CD4-positive, alpha-beta T cell (primary cell): Measurements from ENCODE around the gene SMURF2. TPM values are rescaled to one million over a fixed set of nuclear protein-coding genes. Genes with fewer than 3 reads are reported as not detected.
"Not testable (repeated sequence)": the region's sequence is repeated elsewhere in the genome, so short reads cannot be mapped to it uniquely, and the experiment has no call there.

Experiments
- ATAC-seq: fragments of 200-7000 bp; cut with Tn5 transposase; one replicate; pipeline ENCODE4 v1.10.0; 2022; ENCODE audit warnings: mild to moderate bottlenecking; ENCODE audit not compliant: poor library complexity
- CTCF ChIA-PET: fragments of 350-600 bp; sonication (Branson Sonifier 250); formaldehyde crosslinking; loops from one replicate; lab custom pipeline; 2021; ENCODE audit warnings: antibody characterized with exemption, inconsistent platforms; lab: Charles Lee
- POLR2A ChIA-PET: fragments of 350-600 bp; sonication (Branson Sonifier 250); formaldehyde crosslinking; loops from one replicate; lab custom pipeline; 2021; ENCODE audit warnings: antibody characterized with exemption, inconsistent platforms; lab: Charles Lee
- DNase-seq, 14 experiments: peaks; one replicate each; pipeline ENCODE4 v3.0.0-alpha.2; 2013 to 2020; ENCODE audit warnings: mixed read lengths in 2 of 14
- H3K27ac ChIP-seq, 2 donors: one replicate each; pipeline versions ENCODE4 v1.5.1 to v1.7.0; 2013; ENCODE audit warnings: low read length in 2 of 2, low read depth in 1 of 2, mild to moderate bottlenecking in 1 of 2
- H3K27me3 ChIP-seq, 2 experiments: 1 replicate in 1 of 2; 2 replicates in 1 of 2; pipeline versions ENCODE4 v1.6.1 to v1.7.0; 2013; ENCODE audit warnings: low read length in 2 of 2, control low read depth in 1 of 2, mild to moderate bottlenecking in 1 of 2, moderate library complexity in 1 of 2; ENCODE audit not compliant: insufficient read depth in 2 of 2, control insufficient read depth in 1 of 2
- H3K36me3 ChIP-seq: one replicate; pipeline ENCODE4 v1.6.1; 2013; ENCODE audit warnings: low read length, control low read depth; ENCODE audit not compliant: insufficient read depth
- H3K4me1 ChIP-seq: one replicate; pipeline ENCODE4 v1.6.1; 2013; ENCODE audit warnings: low read length, control low read depth; ENCODE audit not compliant: insufficient read depth
- H3K4me3 ChIP-seq: one replicate; pipeline ENCODE4 v1.5.1; 2013; ENCODE audit warnings: mild to moderate bottlenecking, low read length, moderate library complexity
- H3K9me3 ChIP-seq, 2 experiments: 1 replicate in 1 of 2; 2 replicates in 1 of 2; pipeline versions ENCODE4 v1.6.1 to v1.7.0; 2013; ENCODE audit warnings: low read length in 2 of 2, mild to moderate bottlenecking in 2 of 2, control low read depth in 1 of 2, moderate library complexity in 1 of 2; ENCODE audit not compliant: control insufficient read depth in 1 of 2, insufficient read depth in 1 of 2
- H3K27ac Mint-ChIP-seq: one replicate; pipeline ENCODE4 v1.8.0; 2020; ENCODE audit warnings: mixed read lengths
- H3K27me3 Mint-ChIP-seq: one replicate; pipeline ENCODE4 v1.8.0; 2021; ENCODE audit warnings: mixed read lengths
- H3K36me3 Mint-ChIP-seq: one replicate; pipeline ENCODE4 v1.8.0; 2021; ENCODE audit warnings: low read depth, mixed read lengths
- H3K4me1 Mint-ChIP-seq: one replicate; pipeline ENCODE4 v1.8.0; 2021; ENCODE audit warnings: low read depth, mixed read lengths
- H3K4me3 Mint-ChIP-seq: one replicate; pipeline ENCODE4 v1.8.0; 2020; ENCODE audit warnings: mild to moderate bottlenecking, mixed read lengths
- H3K9me3 Mint-ChIP-seq: one replicate; pipeline ENCODE4 v1.8.0; 2020; ENCODE audit warnings: mixed read lengths
- CTCF ChIP-seq: fragments of 200-600 bp; IDR thresholded peaks from one replicate; pipeline ENCODE4 v1.8.0; 2022; ENCODE audit warnings: antibody characterized with exemption, mild to moderate bottlenecking
- intact Hi-C, 2 experiments: fragments of 100-400 bp; cut with DNase I in 1 of 2; cut with micrococcal nuclease in 1 of 2; formaldehyde crosslinking; loops; one replicate each; pipeline versions ENCODE4 v1.15.1 to v1.9.0; 2023 to 2025; cut with DNase I, micrococcal nuclease
- total RNA-seq, 174 experiments: library from RNA in 2 of 174; stranded (reverse) in 2 of 174; gene quantifications; one replicate each; pipeline ENCODE4 v1.2.3 and lab custom pipeline; 2021 to 2026

SMURF2 gene
- total RNA-seq, 2 experiments from 2014 or later: 28.0 to 29.7 TPM

GRCh38 chr17:64661726-64661975, 456 bp downstream of the SMURF2 start:
- Histone ChIP-seq H3K27me3 (no peaks in the 10 kb centered on the region), H3K4me1 (peaks cover 23% of the 10 kb centered on the region), H3K4me3 (peak overlapping the region; percentile 87), H3K27ac (no peak overlapping the region), H3K36me3 (no peaks in the 10 kb centered on the region), H3K9me3 (no peaks in the 10 kb centered on the region)
- POLR2A ChIA-PET: interaction anchor here (0.6 to 2.9 kb wide), 8 partner anchors 12 to 313 kb away, joined by 3 to 43 read pairs (median 4); partner anchors contain the start of genes CEP95, DDX5 and POLG2
- H3K4me1 Mint-ChIP-seq: peaks cover 52% of the 10 kb centered on the region
- H3K27ac Mint-ChIP-seq: peak overlapping the region; percentile 95
- H3K9me3 Mint-ChIP-seq: no peaks in the 10 kb centered on the region
- no peak for ATAC-seq
- peak overlapping the region; percentile 98 for H3K4me3 Mint-ChIP-seq
- DNase-seq: peak in 3 of 14 experiments; percentile 10 to 44 (median 26)
- TF ChIP-seq CTCF: no peak
- H3K36me3 Mint-ChIP-seq: peaks cover 17% of the 10 kb centered on the region
- CTCF ChIA-PET: interaction anchor here (1.0 kb wide), 1 partner anchor 12 kb away, joined by 4 read pairs; no protein-coding TSS in a partner anchor
- intact Hi-C loops: loop anchor here in 1 of 2 experiments (5.0 to 10.0 kb wide), 3 partner anchors 51 to 537 kb away; partner anchors contain the start of gene TEX2
- no peaks in the 10 kb centered on the region for H3K27me3 Mint-ChIP-seq

- H3K27ac ChIP-seq: peak overlapping the region in 1 of 2 donors; percentile 20
- DNase-seq (peak; percentile 3 to 51 (median 22)), ATAC-seq (peak; percentile 15)
- H3K4me1 ChIP-seq: peaks cover 23% of the 10 kb centered on the region
- peak overlapping the region; percentile 98 for H3K4me3 Mint-ChIP-seq
- peak overlapping the region; percentile 87 for H3K4me3 ChIP-seq
- peak overlapping the region; percentile 95 for H3K27ac Mint-ChIP-seq
- H3K36me3 Mint-ChIP-seq: peaks cover 17% of the 10 kb centered on the region
- H3K36me3 ChIP-seq, H3K27me3 Mint-ChIP-seq, H3K9me3 ChIP-seq, H3K27me3 ChIP-seq, CTCF ChIA-PET, H3K9me3 Mint-ChIP-seq: not testable (repeated sequence)
- intact Hi-C loops: loop anchor here in 1 of 2 experiments (5.0 to 10.0 kb wide), 3 partner anchors 51 to 536 kb away; partner anchors contain the start of gene TEX2
- peaks cover 57% of the 10 kb centered on the region for H3K4me1 Mint-ChIP-seq
- POLR2A ChIA-PET: interaction anchor here (0.6 to 2.9 kb wide), 9 partner anchors 12 to 314 kb away, joined by 3 to 43 read pairs (median 5); partner anchors contain the start of genes CEP95, DDX5 and POLG2
Measured at GRCh38 chr17:64660978-64661725, 955 bp downstream of the SMURF2 start.

- Mint-ChIP-seq H3K27ac (peak overlapping the region; percentile 95), H3K36me3 (peaks cover 17% of the 10 kb centered on the region), H3K4me3 (peak overlapping the region; percentile 98), H3K4me1 (peaks cover 63% of the 10 kb centered on the region)
- H3K36me3 ChIP-seq, CTCF ChIA-PET, H3K27ac ChIP-seq, ATAC-seq, H3K9me3 ChIP-seq, H3K27me3 ChIP-seq, H3K27me3 Mint-ChIP-seq, H3K9me3 Mint-ChIP-seq: not testable (repeated sequence)
- H3K4me1 ChIP-seq: peaks cover 23% of the 10 kb centered on the region
- DNase-seq: peak in 3 of 14 experiments; percentile 29 to 35 (median 30)
- intact Hi-C loops: loop anchor here in 1 of 2 experiments (5.0 to 10.0 kb wide), 3 partner anchors 52 to 536 kb away; partner anchors contain the start of gene TEX2
- peak overlapping the region; percentile 87 for H3K4me3 ChIP-seq
- POLR2A ChIA-PET: interaction anchor here (1.0 to 2.9 kb wide), 2 partner anchors 49 to 155 kb away, joined by 5 to 30 read pairs; no protein-coding TSS in a partner anchor
Measured at GRCh38 chr17:64660195-64660977, 1.7 kb downstream of the SMURF2 start.
